GM18508 (cell line): ENCODE measurements around the gene CMSS1.

ENCODE experiments used
- ATAC-seq: cut with Tn5 transposase; IDR thresholded peaks from one replicate; pipeline ENCODE4 v1.9.1; 2021; ENCODE audit warnings: moderate number of reproducible peaks; ENCODE audit not compliant: insufficient read depth, unreplicated experiment

CMSS1 gene

GRCh38 chr3:99952306-99952705 lies 134.6 kb downstream of the CMSS1 start:
- no peak for ATAC-seq

GRCh38 chr3:99953596-99953995 lies 135.9 kb downstream of the CMSS1 start:
- ATAC-seq, result no peak

- ATAC-seq, result no peak
These were observed 137.4 kb downstream of the CMSS1 start for GRCh38 chr3:99954914-99955644.

- ATAC-seq, result no peak
These were observed 138.3 kb downstream of the CMSS1 start for GRCh38 chr3:99955773-99956562.

DNA sequence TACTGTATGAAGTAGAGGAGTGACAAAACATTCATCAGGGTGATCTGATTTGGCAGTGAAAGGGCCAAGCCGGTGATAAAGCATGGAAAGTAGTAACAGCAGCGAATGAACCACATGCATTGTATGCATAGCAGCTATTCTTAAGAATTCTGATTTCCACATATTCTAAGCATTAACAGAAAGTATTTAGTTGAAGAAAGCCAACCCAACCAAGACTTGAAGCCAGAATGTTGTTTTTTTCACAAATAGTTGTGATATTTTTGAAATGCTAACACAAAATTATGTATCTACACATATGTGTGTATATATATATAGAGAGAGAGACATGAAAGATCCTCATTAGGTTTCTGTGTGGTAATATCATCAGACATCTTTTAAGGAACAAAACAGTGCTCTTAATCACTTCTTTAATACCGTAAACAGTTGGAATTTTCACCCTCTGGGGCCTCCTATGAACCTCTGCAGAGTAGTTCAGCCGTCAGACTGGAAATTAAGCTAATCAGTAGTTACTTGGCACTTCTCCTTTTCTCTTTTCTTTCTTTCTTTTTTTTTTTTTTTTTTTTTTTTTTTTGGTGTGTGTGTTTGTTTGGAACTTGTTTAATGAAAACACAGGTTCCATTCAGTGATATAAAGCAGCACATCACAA lies 139.6 kb downstream of the CMSS1 start:
- ATAC-seq, result no peak

DNA sequence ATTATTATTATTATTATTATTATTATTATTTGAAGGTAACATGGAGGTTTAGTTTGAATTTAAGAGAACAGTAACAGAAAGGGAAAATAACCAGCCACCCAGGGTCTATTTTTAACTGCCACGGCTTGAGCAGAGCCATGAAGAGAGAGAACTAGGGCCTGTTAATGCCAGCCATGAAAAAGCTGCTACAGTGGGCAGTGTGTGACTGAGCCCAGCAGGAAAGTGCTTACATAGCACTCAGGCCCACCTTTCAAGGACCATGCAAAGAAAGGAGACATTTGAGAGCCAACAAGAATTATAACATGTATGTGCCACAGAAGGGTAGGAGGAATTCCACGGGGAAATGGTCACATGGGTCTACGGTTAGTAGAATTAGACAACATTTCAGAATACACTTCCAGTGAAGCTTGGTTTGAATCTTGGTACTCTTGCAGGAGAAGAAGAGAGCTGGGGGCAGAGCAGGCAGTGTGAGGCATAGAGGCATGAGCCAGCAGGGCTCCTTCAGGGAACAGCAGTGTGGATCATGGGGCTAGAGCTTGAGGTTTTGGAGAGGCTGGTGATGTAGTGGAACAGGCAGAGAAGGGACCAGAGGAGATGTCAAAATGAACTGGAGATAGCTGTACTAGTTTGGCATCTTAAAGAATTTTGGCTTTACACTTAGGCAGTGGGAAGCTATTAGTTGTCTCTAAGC lies 140.7 kb downstream of the CMSS1 start:
- no peak for ATAC-seq

- ATAC-seq, result no peak
These were observed 142.6 kb downstream of the CMSS1 start for GRCh38 chr3:99960123-99960878.

DNA sequence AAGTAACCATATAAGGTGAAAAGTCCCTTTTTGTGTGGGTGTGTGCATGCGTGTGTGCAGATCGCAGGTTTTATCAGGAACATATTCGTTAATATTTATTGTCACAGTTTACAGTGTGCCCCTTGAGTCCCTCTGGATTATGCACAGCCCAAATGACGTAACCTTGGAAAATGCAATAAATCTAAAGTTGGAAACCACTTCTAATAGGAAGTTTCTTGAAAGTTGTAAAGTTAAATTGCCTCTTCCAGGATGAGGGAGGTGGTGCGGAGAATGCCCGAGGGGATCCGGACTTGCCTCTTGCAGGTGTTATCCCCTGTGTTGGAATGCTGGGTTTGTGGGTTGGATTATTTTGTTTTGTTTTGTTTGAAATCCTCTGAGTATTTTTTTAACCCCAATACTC lies 143.3 kb downstream of the CMSS1 start:
- no peak for ATAC-seq

GRCh38 chr3:99961756-99962515 lies 144.3 kb downstream of the CMSS1 start:
- ATAC-seq, result no peak

DNA sequence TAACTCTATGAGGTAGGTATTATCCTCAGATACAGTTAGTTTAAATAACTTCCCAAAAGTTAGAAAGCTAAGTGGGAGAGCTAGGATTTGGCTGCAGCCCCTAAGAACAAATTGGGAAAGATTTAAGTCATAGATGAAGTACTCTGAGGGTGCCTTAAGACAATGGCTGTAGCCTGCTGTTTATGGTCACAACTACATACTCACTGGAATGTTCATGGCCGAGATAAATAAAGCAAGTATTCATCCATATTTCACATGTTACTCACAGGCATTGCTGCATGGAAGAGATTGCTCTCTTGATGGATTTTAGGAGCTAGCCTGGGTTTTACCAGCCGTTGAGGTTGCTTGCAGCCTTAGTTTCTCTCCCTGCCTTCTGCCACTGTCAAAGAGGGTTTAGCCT lies 145.0 kb downstream of the CMSS1 start:
- no peak for ATAC-seq

DNA sequence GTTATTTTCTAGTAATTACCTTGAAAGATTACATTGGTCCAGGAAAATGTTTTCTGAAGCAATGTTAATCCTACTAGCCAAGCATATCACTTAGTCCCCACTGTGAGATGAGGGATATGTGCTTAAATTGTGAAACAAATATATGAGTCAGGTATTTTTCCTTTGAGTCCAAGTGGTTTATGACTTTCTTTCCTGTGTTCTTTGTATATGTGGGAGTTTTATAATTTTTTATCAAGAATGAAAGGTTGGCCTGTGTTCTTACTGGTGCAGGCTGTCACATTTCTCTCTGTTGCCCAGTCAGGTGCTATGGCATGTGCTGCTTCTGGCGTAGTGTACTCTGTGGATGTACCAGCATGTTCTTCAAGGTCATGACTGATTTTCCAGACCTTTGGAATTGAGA lies 147.4 kb downstream of the CMSS1 start:
- ATAC-seq, result no peak

- no peak for ATAC-seq
These were observed 148.2 kb downstream of the CMSS1 start for GRCh38 chr3:99965681-99966408.

DNA sequence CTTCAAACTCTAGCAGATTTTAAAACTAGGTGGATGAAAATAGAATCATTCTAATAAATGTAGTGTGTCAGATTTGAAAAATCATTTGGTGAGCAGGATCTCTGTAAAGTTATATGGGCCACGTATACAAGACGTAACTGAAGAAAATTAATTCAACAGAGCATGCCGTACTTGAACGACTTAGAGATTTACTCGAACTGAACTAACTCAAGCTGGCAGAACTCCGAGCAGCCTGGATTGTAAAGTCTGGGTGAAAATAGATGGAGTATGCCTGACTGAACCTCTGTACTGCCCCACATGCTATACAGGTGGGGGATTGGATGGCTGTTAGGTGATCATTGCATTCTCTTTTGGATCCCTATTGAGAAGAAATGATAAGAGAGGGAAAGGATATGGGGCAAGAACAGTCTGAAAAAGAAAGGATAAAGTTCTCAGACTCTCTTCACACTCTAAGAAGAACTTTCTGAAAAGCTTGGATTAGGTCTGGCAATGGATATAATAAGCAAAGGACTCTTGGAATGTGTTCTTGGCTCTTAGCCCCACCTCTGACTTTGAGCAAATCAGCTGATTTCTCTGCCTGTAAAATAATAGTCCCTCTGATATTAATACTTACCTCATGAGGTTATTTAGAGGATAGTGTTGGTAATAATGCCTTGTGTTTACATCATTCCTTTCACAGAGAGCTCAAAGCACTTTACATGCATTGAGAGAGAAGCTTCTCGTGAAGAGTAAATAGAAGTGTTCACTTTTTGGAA lies 149.2 kb downstream of the CMSS1 start:
- no peak for ATAC-seq

DNA sequence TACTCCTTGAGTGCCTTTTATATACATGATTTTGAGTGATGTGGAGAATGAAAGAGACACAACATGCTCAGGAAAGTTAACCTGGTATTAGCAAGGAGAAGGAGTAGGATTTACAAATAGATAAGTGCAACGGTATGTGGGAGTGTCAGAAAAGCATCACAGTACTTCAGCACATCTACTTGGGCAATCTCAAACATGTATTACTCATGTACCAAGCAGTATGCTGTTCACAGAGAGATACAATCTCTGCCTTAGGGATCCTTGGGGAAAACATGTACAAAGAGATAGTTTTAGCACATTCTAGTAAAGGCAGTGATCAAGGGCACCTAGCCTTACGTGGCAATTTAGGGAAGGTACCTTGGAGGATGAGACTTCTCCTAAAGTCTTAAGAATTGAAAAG lies 150.1 kb downstream of the CMSS1 start:
- no peak for ATAC-seq

- ATAC-seq, result no peak
These were observed 151.5 kb downstream of the CMSS1 start for GRCh38 chr3:99969136-99969535.

DNA sequence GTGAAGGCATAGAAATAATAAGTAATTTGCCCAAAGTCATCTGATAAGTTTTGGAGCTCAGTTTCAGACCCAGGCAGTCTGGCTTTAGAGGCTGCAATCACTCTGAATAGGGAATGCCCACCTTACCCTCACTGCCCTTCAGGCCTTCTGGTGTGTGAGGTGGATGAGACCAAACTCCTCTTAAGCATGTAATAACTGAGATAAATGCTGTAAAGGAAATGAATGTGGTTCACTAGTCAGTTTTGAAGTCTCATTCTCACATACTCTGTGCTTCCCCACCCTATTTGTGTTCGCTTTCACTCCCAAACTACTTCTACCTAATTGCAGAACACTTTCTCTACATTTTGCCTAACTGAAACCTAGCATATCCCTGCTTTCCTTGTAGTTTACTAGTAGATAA lies 152.5 kb downstream of the CMSS1 start:
- peak; percentile 94 for ATAC-seq

DNA sequence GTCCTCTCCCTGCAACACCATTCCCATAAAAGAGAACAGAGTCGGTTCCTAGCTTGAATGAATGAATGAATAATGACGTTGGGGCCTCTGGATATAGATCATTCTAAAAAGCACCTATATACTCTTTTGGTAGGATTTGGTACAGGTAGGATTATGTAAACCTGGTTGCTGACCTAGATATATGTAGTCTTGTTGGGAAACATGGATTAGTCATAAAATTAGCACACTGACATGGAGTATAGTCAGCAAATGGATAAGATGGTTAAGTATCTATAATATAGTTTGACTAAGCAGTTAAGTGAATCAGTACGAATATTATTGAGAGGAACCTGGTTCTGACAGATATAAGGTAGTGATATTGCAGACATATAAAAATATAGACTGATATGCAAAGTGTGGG lies 154.1 kb downstream of the CMSS1 start:
- ATAC-seq, result no peak
